ENCODE data around the gene LTA.

DNA sequence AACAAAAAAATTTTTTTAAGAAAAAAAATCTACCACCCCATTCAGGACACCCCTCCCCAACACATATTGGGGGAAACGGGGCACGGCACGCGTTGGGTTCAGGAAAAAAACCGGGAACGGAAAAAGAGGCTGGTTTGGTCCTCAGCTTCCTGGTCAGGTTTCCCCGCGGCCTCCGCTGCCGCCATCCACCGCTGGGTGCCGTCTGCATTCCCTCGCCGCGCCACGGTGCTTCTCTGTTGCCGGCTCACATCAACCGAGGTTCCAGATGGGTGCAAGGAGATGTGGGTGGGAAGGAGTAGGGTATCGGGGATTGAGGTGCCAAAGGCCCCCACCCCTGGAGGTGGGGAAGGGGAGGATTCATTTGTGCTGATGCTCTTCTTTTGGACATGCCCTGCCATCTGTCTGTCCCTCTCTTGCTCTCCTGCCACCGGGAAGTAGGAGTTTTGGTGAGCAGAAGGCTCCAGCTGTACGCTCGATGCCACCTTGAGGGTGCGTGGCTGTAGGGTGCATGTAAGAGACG, 37.5 kb upstream of the LTA start:
- TF ChIP-seq, protein P1, sequence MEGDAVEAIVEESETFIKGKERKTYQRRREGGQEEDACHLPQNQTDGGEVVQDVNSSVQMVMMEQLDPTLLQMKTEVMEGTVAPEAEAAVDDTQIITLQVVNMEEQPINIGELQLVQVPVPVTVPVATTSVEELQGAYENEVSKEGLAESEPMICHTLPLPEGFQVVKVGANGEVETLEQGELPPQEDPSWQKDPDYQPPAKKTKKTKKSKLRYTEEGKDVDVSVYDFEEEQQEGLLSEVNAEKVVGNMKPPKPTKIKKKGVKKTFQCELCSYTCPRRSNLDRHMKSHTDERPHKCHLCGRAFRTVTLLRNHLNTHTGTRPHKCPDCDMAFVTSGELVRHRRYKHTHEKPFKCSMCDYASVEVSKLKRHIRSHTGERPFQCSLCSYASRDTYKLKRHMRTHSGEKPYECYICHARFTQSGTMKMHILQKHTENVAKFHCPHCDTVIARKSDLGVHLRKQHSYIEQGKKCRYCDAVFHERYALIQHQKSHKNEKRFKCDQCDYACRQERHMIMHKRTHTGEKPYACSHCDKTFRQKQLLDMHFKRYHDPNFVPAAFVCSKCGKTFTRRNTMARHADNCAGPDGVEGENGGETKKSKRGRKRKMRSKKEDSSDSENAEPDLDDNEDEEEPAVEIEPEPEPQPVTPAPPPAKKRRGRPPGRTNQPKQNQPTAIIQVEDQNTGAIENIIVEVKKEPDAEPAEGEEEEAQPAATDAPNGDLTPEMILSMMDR (IDR thresholded peaks at IDR 0.05; ENCODE audit: poor library complexity, severe bottlenecking), result no peak
- TF ChIP-seq RAD21 (conservative IDR thresholded peaks at IDR 0.05) (no peak), POLR2AphosphoS5 (IDR thresholded peaks at IDR 0.05) (no peak), EZH2 (IDR thresholded peaks at IDR 0.05; ENCODE audit: borderline replicate concordance, insufficient read depth, low read length, poor library complexity, severe bottlenecking) (no peak), TAF1 (IDR thresholded peaks at IDR 0.05; ENCODE audit: low read depth) (no peak)
- TF ChIP-seq, protein P2, sequence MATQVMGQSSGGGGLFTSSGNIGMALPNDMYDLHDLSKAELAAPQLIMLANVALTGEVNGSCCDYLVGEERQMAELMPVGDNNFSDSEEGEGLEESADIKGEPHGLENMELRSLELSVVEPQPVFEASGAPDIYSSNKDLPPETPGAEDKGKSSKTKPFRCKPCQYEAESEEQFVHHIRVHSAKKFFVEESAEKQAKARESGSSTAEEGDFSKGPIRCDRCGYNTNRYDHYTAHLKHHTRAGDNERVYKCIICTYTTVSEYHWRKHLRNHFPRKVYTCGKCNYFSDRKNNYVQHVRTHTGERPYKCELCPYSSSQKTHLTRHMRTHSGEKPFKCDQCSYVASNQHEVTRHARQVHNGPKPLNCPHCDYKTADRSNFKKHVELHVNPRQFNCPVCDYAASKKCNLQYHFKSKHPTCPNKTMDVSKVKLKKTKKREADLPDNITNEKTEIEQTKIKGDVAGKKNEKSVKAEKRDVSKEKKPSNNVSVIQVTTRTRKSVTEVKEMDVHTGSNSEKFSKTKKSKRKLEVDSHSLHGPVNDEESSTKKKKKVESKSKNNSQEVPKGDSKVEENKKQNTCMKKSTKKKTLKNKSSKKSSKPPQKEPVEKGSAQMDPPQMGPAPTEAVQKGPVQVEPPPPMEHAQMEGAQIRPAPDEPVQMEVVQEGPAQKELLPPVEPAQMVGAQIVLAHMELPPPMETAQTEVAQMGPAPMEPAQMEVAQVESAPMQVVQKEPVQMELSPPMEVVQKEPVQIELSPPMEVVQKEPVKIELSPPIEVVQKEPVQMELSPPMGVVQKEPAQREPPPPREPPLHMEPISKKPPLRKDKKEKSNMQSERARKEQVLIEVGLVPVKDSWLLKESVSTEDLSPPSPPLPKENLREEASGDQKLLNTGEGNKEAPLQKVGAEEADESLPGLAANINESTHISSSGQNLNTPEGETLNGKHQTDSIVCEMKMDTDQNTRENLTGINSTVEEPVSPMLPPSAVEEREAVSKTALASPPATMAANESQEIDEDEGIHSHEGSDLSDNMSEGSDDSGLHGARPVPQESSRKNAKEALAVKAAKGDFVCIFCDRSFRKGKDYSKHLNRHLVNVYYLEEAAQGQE (IDR thresholded peaks at IDR 0.05; ENCODE audit: borderline replicate concordance), result no peak

All from neural cell (in vitro differentiated cells).